Natural killer cell treated with Interleukin-12 subunit alpha and Interleukin-12 subunit beta and Interleukin-15 and Interleukin-18, amount 100 ng/mL, for 72 hours (primary cell): ENCODE measurements around the gene ANP32B. TPM values are rescaled to one million over a fixed set of nuclear protein-coding genes. Genes with fewer than 3 reads are reported as not detected.
A peak's percentile ranks its signal among the peaks of the same experiment; 100 is the strongest.
"Not testable (repeated sequence)": the region's sequence is repeated elsewhere in the genome, so short reads cannot be mapped to it uniquely, and the experiment has no call there.

ENCODE experiments used
- ATAC-seq, 2 donors: fragments of 150-1000 bp; cut with Tn5 transposase in 1 of 2; sonication (Bioruptor Pico), chemical (Tn5 transposase) in 1 of 2; 2 replicates each; pipeline ENCODE4 v1.10.0; 2021
- DNase-seq: peaks from one replicate; pipeline ENCODE4 v3.0.0; 2022; ENCODE audit warnings: low spot score
- H3K27ac Mint-ChIP-seq, 2 donors: 1 replicate in 1 of 2; 2 replicates in 1 of 2; pipeline ENCODE4 v1.8.0; 2022; ENCODE audit warnings: mixed read lengths in 2 of 2, mild to moderate bottlenecking in 1 of 2, moderate library complexity in 1 of 2
- H3K27me3 Mint-ChIP-seq, 2 donors: 1 replicate in 1 of 2; 2 replicates in 1 of 2; pipeline ENCODE4 v1.8.0; 2022; ENCODE audit warnings: mixed read lengths in 2 of 2
- H3K36me3 Mint-ChIP-seq: one replicate; pipeline ENCODE4 v1.8.0; 2022; ENCODE audit warnings: mixed read lengths
- H3K4me1 Mint-ChIP-seq, 2 donors: 1 replicate in 1 of 2; 2 replicates in 1 of 2; pipeline ENCODE4 v1.8.0; 2022; ENCODE audit warnings: low read depth in 2 of 2, mixed read lengths in 2 of 2, mild to moderate bottlenecking in 1 of 2
- H3K4me3 Mint-ChIP-seq: one replicate; pipeline ENCODE4 v1.8.0; 2022; ENCODE audit warnings: mixed read lengths
- H3K9me3 Mint-ChIP-seq: 2 replicates; pipeline ENCODE4 v1.8.0; 2022; ENCODE audit warnings: mixed read lengths
- total RNA-seq, 2 donors: library from RNA; stranded (reverse); gene quantifications; one replicate each; pipeline ENCODE4 v1.2.3, GENCODE V29; 2022

The ANP32B gene
- total RNA-seq = 100 to 1,000 TPM; 160 to 345 TPM

DNA sequence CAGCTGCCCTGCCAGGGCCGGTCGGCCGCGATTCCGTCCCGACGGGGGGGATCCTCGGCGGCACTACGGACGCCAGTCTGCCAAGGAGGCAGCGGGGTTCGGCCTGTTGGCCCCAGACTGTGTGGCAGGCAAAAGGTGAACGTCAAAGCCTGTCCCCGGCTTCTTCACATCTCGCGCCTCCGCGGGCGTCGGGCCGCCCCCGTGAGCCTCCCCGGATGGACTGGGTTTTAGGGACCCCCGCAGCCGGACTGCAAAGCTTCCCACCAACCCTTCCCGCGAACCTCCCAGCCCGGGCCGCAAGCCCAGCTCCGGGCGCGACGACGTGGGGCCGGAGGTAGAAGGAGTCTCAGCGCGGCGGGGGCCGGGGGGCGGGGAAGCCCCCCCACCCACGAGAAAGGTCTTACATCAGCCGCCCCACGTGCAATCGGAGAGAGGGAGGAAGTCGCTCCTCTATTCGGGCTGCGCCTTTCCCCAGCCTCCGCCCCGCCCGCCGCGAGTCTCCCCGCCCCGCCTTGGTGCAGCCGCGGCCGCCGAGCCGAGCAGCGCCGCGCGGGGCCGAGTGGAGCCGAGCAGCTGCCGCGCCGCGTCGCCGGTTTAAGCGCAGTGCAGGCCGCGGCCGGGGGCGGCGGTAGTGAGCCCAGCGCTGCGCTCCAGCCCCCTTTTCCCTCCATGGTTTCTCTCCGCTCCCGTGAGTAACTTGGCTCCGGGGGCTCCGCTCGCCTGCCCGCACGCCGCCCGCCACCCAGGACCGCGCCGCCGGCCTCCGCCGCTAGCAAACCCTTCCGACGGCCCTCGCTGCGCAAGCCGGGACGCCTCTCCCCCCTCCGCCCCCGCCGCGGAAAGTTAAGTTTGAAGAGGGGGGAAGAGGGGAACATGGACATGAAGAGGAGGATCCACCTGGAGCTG is at the start of gene ANP32B:
TSS of gene ANP32B (plus strand) at position 659 of the 906 bp plus-strand sequence. CDS start at position 874, 215 bp downstream.
- H3K36me3 Mint-ChIP-seq = peaks cover 6% of the 10 kb centered on the region
- H3K27ac Mint-ChIP-seq = peak within 1 kb of the TSS; percentile 72 to 74
- no peaks in the 10 kb centered on the region for H3K9me3 Mint-ChIP-seq
- DNase-seq (peak; percentile 96), ATAC-seq (peak; percentile 90 to 93)
- peaks cover 0 to 2% of the 10 kb centered on the region in 2 donors for H3K27me3 Mint-ChIP-seq
- H3K4me1 Mint-ChIP-seq = peaks cover 23 to 29% of the 10 kb centered on the region in 2 donors
- H3K4me3 Mint-ChIP-seq = peak within 1 kb of the TSS; percentile 84

DNA sequence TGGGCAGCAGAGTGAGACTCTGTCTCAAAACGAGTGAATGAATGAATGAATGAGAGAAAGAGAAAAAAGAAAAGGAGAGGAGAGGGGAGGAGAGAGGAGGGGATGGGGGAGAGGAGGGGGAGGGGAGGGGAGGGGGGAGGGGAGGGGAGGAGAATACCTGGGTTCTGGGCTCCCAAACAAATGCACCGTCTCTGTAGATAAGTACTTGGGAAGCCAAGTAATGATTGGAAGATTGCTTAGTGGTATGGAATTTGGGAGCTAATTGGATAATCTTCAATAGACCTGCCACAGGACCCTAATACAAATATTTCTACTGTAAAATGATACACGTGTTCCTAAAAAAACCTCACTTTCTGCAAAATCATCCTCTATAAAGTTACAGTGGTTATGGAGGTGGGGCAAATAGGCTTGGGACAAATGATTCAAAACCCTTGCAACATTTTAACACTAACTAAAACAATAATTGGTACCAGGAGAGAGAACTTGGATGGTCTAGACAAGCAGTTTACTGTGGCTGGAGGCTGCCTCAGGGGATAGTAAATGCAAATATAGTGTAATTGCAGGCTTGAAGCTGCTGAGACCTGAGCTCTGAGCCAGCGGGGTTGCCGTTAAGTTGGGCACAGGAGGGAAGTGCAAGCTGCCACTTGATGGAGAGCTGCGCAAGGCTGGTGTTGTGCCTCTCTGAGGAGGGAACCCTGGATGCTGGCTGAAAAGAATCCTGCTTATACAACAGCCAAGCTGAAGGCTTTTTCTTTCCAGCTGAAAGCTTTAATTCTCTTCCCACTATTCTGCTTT is 48.6 kb upstream of the ANP32B start:
- DNase-seq (no peak), ATAC-seq (no peak)
- Mint-ChIP-seq H3K27me3 (no peaks in the 10 kb centered on the region), H3K36me3 (no peaks in the 10 kb centered on the region), H3K9me3 (no peaks in the 10 kb centered on the region), H3K4me1 (peaks cover 19 to 21% of the 10 kb centered on the region in 2 donors), H3K4me3 (no peak overlapping the region), H3K27ac (no peak overlapping the region)

DNA sequence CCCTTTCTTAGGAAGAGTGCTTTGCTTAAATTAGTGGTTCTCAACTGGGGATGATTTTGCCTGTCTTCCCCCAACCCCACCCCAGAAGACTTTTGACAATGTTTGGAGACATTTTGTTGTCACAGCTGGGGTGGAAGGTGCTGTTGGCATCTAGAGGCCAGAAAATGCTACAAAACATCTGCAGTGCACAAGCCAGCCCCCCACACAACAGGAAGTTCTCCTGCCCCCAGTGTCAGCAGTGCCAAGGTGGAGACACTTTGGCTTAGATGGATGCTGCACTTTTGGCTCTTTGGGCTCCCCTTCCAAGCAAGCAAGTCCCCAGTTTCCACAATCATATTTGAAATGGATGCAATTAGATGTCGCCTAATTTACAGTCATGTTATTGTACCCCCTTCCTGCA is 47.9 kb upstream of the ANP32B start:
- H3K27me3 Mint-ChIP-seq = no peaks in the 10 kb centered on the region
- no peak overlapping the region for H3K27ac Mint-ChIP-seq
- H3K4me3 Mint-ChIP-seq = no peak overlapping the region
- no peak for ATAC-seq
- H3K4me1 Mint-ChIP-seq = peaks cover 19 to 21% of the 10 kb centered on the region in 2 donors
- no peaks in the 10 kb centered on the region for H3K9me3 Mint-ChIP-seq
- no peaks in the 10 kb centered on the region for H3K36me3 Mint-ChIP-seq
- DNase-seq = no peak

DNA sequence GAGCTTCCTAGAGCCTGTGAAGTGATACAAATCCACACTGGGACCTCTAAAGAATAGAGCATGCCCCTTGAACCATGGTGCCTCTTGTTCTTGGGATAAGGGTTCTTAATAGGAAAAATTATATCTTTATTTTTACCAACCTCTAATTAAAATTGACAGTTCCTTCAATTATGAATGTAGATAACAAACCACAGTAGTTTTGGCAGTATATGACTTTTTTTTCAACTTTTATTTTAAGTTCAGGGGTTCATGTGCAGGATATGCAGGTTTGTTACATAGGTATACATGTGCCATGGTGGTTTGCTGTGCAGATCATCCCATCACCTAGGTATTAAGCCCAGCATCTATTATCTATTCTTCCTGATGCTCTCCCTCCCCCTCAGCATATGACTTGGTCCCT is 46.1 kb upstream of the ANP32B start:
- no peak for ATAC-seq
- Mint-ChIP-seq H3K27ac (no peak overlapping the region), H3K4me3 (no peak overlapping the region), H3K9me3 (no peaks in the 10 kb centered on the region), H3K36me3 (no peaks in the 10 kb centered on the region), H3K4me1 (peaks cover 12 to 16% of the 10 kb centered on the region in 2 donors), H3K27me3 (peaks cover 0 to 3% of the 10 kb centered on the region in 2 donors)
- no peak for DNase-seq

DNA sequence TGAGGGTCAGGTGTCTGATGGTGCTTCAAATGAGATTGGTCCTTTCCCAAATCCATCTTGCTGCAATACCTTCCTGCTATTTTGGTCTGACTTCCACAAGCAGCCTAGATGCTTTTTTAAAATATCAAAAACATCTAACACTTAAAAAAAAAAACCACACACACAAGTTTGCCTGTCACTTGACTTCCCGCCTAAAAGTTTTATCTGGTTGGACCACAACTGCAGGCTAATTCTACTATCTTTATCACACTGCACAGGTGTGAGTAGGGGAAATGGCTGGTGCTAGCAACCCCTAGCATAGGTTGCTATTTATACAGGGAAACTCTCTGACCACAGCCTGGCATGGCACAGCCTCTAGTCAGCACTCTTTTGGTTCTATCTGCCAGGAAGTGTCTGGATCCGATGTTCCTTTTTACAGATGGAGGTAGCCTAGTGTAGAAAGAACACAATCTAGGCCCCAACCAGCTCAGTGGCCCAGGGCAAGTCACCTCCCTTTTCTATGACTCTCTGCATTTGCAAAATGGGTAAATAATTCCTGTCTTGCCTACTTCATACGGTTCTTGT is 45.0 kb upstream of the ANP32B start, which contains the start of gene HEMGN:
TSS of gene HEMGN (minus strand) at position 92 of the 564 bp plus-strand sequence. CDS start at position 56, 36 bp downstream.
- Mint-ChIP-seq H3K9me3 (no peaks in the 10 kb centered on the region), H3K27ac (peak within 1 kb of the TSS; percentile 43 to 52), H3K4me3 (peak within 1 kb of the TSS; percentile 52), H3K27me3 (peaks cover 0 to 3% of the 10 kb centered on the region in 2 donors), H3K36me3 (no peaks in the 10 kb centered on the region), H3K4me1 (peaks cover 12 to 16% of the 10 kb centered on the region in 2 donors)
- no peak for DNase-seq
- ATAC-seq = peak; percentile 62 to 67

DNA sequence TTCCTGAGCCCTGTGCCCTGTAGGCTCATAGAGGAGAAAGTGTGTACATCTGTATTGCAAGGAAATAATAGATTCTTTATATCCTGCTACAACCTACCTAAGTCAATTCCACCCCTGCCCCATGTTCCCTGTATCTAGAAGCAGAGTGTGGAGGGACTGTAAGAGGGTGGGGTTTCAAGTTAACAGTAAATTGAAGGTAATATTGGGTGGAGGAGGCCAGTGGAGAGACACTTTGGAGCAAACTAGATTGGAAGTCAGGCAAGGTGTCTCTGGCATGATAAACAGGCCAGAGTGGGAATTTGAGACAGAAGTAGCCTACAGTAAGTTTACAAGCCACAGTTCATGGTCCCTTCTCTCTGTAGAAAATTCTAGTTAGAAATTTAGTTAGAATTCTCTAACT is 42.9 kb upstream of the ANP32B start:
- H3K4me1 Mint-ChIP-seq = peaks cover 12 to 16% of the 10 kb centered on the region in 2 donors
- DNase-seq (no peak), ATAC-seq (no peak)
- H3K9me3 Mint-ChIP-seq = no peaks in the 10 kb centered on the region
- H3K27me3 Mint-ChIP-seq = peaks cover 0 to 3% of the 10 kb centered on the region in 2 donors
- H3K36me3 Mint-ChIP-seq = no peaks in the 10 kb centered on the region
- no peak overlapping the region for H3K4me3 Mint-ChIP-seq
- H3K27ac Mint-ChIP-seq = no peak overlapping the region

DNA sequence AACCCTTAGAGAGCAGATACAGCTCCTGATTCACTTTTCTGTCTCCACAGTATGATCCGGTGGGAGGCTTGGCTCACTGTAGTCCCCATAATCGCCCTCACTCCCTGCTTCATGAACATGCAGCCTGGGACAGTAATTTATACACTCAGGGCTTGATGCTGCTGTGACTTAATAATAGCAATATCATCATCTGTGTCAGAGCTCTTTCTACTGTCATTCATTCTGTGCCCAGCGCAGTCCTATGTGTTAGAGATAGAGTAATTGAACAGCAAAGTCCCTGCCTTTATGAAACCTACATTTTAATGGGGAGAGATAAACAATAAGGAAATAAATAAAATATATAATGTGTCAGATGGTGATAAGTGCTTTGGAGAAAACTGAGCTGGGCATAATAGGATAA is 42.4 kb upstream of the ANP32B start:
- ATAC-seq = no peak
- H3K4me3 Mint-ChIP-seq = no peak overlapping the region
- peaks cover 12 to 16% of the 10 kb centered on the region in 2 donors for H3K4me1 Mint-ChIP-seq
- H3K27me3 Mint-ChIP-seq = peaks cover 0 to 3% of the 10 kb centered on the region in 2 donors
- DNase-seq = no peak
- no peak overlapping the region for H3K27ac Mint-ChIP-seq
- H3K36me3 Mint-ChIP-seq = no peaks in the 10 kb centered on the region
- no peaks in the 10 kb centered on the region for H3K9me3 Mint-ChIP-seq

DNA sequence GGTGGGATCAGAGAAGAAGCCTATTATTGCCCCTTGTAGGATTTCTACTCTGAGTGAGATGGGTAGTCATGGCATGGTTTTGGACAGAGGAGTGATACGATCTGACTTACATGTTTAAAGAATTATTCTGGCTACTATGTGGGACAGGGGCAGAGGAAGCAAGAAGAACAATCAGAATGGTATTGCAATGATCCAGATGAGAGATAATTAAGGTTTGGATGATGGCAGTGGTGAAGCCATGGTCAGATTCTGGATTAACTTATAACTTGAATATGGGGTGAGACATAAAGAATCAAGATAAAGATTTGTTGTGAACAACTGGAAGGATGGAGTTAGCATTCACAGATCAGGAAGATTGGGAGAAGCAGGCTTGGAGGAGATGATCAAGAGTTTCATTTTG is 41.8 kb upstream of the ANP32B start:
- ATAC-seq (no peak), DNase-seq (no peak)
- peaks cover 12 to 16% of the 10 kb centered on the region in 2 donors for H3K4me1 Mint-ChIP-seq
- no peak overlapping the region for H3K4me3 Mint-ChIP-seq
- no peak overlapping the region for H3K27ac Mint-ChIP-seq
- H3K36me3 Mint-ChIP-seq = no peaks in the 10 kb centered on the region
- H3K9me3 Mint-ChIP-seq = no peaks in the 10 kb centered on the region
- peaks cover 0 to 3% of the 10 kb centered on the region in 2 donors for H3K27me3 Mint-ChIP-seq

DNA sequence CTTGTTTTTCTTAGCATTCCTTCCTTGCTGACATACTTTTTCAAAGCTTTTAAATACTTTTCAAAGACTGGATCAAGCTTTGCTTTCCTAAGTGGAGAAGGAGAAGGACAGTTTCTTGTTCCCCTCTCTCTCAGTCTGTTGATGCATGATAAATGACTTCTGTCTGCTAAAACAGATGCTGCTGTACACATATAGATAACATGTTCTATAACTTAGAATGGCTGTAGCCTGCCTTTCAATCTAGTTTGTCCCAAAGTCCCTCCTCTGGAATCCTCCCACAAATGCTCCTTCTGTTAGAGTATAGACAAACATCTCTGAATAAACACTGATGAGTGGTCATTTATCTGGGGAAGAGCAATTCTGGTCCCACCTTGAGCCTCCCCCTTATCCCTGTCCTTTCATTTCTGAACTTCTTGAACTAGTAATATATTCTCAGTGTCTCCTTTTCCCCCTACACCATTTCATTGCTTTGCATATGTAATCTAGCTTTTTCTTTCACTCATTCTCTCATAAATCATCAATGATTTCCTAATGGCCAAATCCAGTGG is 39.8 kb upstream of the ANP32B start:
- Mint-ChIP-seq H3K27ac (no peak overlapping the region), H3K36me3 (no peaks in the 10 kb centered on the region), H3K9me3 (no peaks in the 10 kb centered on the region), H3K27me3 (peaks cover 6 to 7% of the 10 kb centered on the region in 2 donors), H3K4me3 (no peak overlapping the region), H3K4me1 (peaks cover 4 to 8% of the 10 kb centered on the region in 2 donors)
- no peak for DNase-seq
- no peak for ATAC-seq

DNA sequence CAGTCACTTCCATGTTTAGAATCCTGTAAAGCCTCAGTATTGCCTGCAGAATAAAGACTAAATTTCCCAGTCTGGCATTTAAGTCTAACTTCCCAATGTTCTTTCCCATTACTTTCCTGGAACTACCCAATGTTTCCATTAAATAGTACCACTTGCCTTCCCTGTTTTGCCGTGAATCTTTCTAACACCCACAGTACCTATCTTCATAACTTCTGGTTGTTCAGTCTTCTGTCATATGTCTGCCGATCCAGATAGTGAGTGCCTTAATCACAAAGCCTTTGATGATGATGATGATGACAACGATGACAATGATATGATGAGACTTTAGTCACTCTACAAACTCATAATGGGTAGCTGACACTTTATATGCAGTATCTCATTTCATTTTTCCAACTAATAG is 38.5 kb upstream of the ANP32B start:
- Mint-ChIP-seq H3K27me3 (peaks cover 7 to 18% of the 10 kb centered on the region in 2 donors), H3K4me3 (no peak overlapping the region), H3K9me3 (no peaks in the 10 kb centered on the region), H3K36me3 (no peaks in the 10 kb centered on the region), H3K27ac (no peak overlapping the region), H3K4me1 (no peaks in the 10 kb centered on the region)
- DNase-seq = no peak
- no peak for ATAC-seq

DNA sequence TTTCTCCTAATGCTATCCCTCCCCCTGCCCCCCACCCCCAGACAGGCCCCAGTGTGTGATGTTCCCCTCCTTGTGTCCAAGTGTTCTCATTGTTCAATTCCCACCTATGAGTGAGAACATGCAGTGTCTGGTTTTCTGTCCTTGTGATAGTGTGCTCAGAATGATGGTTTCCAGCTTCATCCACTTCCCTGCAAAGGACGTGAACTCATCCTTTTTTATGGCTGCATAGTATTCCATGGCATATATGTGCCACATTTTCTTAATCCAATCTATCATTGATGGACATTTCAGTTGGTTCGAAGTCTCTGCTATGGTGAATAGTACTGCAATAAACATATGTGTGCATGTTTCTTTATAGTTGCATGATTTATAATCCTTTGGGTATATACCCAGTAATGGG is 37.7 kb upstream of the ANP32B start:
- H3K4me3 Mint-ChIP-seq, DNase-seq, H3K9me3 Mint-ChIP-seq, H3K36me3 Mint-ChIP-seq, H3K4me1 Mint-ChIP-seq, ATAC-seq, H3K27ac Mint-ChIP-seq: not testable (repeated sequence)
- peaks cover 7 to 26% of the 10 kb centered on the region in 2 donors for H3K27me3 Mint-ChIP-seq

DNA sequence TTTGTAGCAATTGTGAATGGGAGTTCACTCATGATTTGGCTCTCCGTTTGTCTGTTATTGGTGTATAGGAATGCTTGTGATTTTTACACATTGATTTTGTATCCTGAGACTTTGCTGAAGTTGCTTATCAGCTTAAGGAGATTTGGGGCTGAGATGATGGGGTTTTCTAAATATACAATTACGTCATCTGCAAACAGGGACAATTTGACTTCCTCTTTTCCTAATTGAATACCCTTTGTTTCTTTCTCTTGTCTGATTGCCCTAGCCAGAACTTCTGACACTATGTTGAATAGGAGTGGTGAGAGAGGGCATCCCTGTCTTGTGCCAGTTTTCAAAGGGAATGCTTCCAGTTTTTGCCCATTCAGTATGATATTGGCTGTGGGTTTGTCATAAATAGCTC is 36.0 kb upstream of the ANP32B start:
- H3K4me3 Mint-ChIP-seq = not testable (repeated sequence)

DNA sequence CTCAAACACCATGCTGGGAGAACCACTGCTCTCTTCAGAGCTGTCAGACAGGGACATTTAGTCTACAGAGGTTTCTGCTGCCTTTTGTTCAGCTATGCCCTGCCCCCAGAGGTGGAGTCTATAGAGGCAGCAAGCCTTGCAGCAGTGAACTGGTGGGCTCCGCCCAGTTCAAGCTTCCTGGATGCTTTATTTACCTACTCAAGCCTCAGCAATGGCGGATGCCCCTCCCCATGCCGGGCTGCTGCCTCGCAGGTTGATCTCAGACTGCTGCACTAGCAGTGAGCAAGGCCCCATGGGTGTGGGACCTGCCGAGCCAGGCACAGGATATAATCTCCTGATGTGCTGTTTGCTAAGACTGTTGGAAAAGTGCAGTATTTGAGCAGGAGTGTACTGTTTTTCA is 32.3 kb upstream of the ANP32B start:
- H3K27me3 Mint-ChIP-seq = peaks cover 4 to 26% of the 10 kb centered on the region in 2 donors
- H3K4me1 Mint-ChIP-seq, H3K36me3 Mint-ChIP-seq, H3K9me3 Mint-ChIP-seq, ATAC-seq, H3K4me3 Mint-ChIP-seq, DNase-seq, H3K27ac Mint-ChIP-seq: not testable (repeated sequence)

More for the DNA sequence above, 36.0 kb upstream of the ANP32B start:
- not testable (repeated sequence) for H3K27ac Mint-ChIP-seq, H3K4me1 Mint-ChIP-seq, ATAC-seq, DNase-seq, H3K36me3 Mint-ChIP-seq, H3K9me3 Mint-ChIP-seq
- H3K27me3 Mint-ChIP-seq = peaks cover 4 to 26% of the 10 kb centered on the region in 2 donors
